Activated CD8-positive, alpha-beta memory T cell treated with anti-CD3 and anti-CD28 coated beads, Interleukin-2, amount 50 U/mL, for 1 hour (primary cell): ENCODE measurements around the gene MIPEP.
"Not testable (repeated sequence)": the region's sequence is repeated elsewhere in the genome, so short reads cannot be mapped to it uniquely, and the experiment has no call there.

ENCODE experiments used
- DNase-seq: peaks from one replicate; pipeline ENCODE4 v3.0.0-alpha.2; 2020; ENCODE audit errors: extremely low read depth

Gene MIPEP

GRCh38 chr13:23749288-23749873 is 139.8 kb downstream of the MIPEP start:
- DNase-seq, result no peak

- no peak for DNase-seq
Observed at GRCh38 chr13:23748109-23748990, 140.8 kb downstream of the MIPEP start.

GRCh38 chr13:23746141-23746540 is 143.1 kb downstream of the MIPEP start:
- DNase-seq, result not testable (repeated sequence)

- DNase-seq, result no peak
Observed at GRCh38 chr13:23744315-23744714, 144.9 kb downstream of the MIPEP start.

GRCh38 chr13:23743278-23744076 is 145.7 kb downstream of the MIPEP start:
- no peak for DNase-seq

GRCh38 chr13:23741879-23742510 is 147.2 kb downstream of the MIPEP start:
- no peak for DNase-seq

GRCh38 chr13:23740002-23740401 is 149.2 kb downstream of the MIPEP start:
- DNase-seq, result no peak

GRCh38 chr13:23739596-23739995 is 149.6 kb downstream of the MIPEP start:
- DNase-seq, result no peak

- no peak for DNase-seq
Observed at GRCh38 chr13:23736541-23736940, 152.7 kb downstream of the MIPEP start.

- DNase-seq, result no peak
Observed at GRCh38 chr13:23735329-23735728, 153.9 kb downstream of the MIPEP start.

- DNase-seq, result no peak
Observed at GRCh38 chr13:23731709-23732108, 157.5 kb downstream of the MIPEP start.

GRCh38 chr13:23730251-23730650 is 158.9 kb downstream of the MIPEP start:
- no peak for DNase-seq

GRCh38 chr13:23729531-23729930 is 159.7 kb downstream of the MIPEP start:
- DNase-seq, result no peak

GRCh38 chr13:23728807-23729206 is 160.4 kb downstream of the MIPEP start:
- DNase-seq, result no peak

- DNase-seq, result no peak
Observed at GRCh38 chr13:23725922-23726321, 163.3 kb downstream of the MIPEP start.

GRCh38 chr13:23724196-23724970 is 164.8 kb downstream of the MIPEP start:
- no peak for DNase-seq

- DNase-seq, result no peak
Observed at GRCh38 chr13:23723471-23723870, 165.7 kb downstream of the MIPEP start.

GRCh38 chr13:23722726-23723453 is 166.3 kb downstream of the MIPEP start:
- no peak for DNase-seq

- DNase-seq, result no peak
Observed at GRCh38 chr13:23718996-23719395, 170.2 kb downstream of the MIPEP start.

GRCh38 chr13:23716401-23716800 is 172.8 kb downstream of the MIPEP start:
- DNase-seq, result no peak
